HepG2 (cell line): ENCODE data around the gene C10orf90. TPM values are rescaled to one million over a fixed set of nuclear protein-coding genes. Genes with fewer than 3 reads are reported as not detected.

Experiments
- ATAC-seq: fragments of 200-7000 bp; cut with Tn5 transposase; 3 replicates; pipeline ENCODE4 v1.9.1; 2020; ENCODE audit warnings: mild to moderate bottlenecking, moderate library complexity
- BruUV-seq: library from RNA; stranded (reverse); fragments of 400-500 nt; replicated peaks from 2 replicates; lab custom pipeline; 2021; lab: Mats Ljungman, UMichigan
- CTCF ChIA-PET: fragments of 300-600 bp; formaldehyde crosslinking; extraction: SDS; loops from one replicate; lab custom pipeline; 2021; ENCODE audit warnings: low total read pairs, inconsistent platforms, low intra/inter-chr PET ratio; lab: Yijun Ruan, JAX
- POLR2A ChIA-PET: fragments of 350-600 bp; sonication (Branson Sonifier 250); formaldehyde crosslinking; loops from one replicate; lab custom pipeline; 2020; ENCODE audit warnings: antibody characterized with exemption, inconsistent platforms; lab: Yijun Ruan, JAX
- DNase-seq: peaks from one replicate; pipeline ENCODE4 v3.0.0-alpha.2; 2015; ENCODE audit warnings: low spot score
- FAIRE-seq: peaks from 3 replicates; lab custom pipeline; 2011; peaks lifted over from hg19 to GRCh38; lab: Jason Lieb, UNC
- H2AFZ ChIP-seq: one replicate; pipeline ENCODE4 v1.6.1; 2011; ENCODE audit warnings: low read length, inconsistent platforms
- H3K27ac ChIP-seq: fragments of 300-600 bp; 3 replicates; pipeline ENCODE4 v1.8.0; 2011; ENCODE audit warnings: mixed run types, mild to moderate bottlenecking, mixed read lengths, low read length, inconsistent platforms; ENCODE audit not compliant: insufficient read depth; ENCODE audit errors: extremely low read length
- H3K27me3 ChIP-seq, 2 experiments: fragments of 200-600 bp in 1 of 2; 2 replicates in 1 of 2; 3 replicates in 1 of 2; pipeline versions ENCODE4 v1.6.0 to v1.8.0; 2011; ENCODE audit warnings: low read length in 2 of 2, mild to moderate bottlenecking in 2 of 2, moderate library complexity in 2 of 2, inconsistent platforms in 1 of 2; ENCODE audit not compliant: insufficient read depth in 2 of 2, control insufficient read depth in 1 of 2
- H3K36me3 ChIP-seq, 2 experiments: fragments of 200-600 bp in 1 of 2; replicated peaks in 1 of 2; 2 replicates in 1 of 2; 3 replicates in 1 of 2; pipeline versions ENCODE4 v1.5.1 to v1.8.0; 2011; ENCODE audit warnings: low read length in 2 of 2, inconsistent platforms in 1 of 2; ENCODE audit not compliant: insufficient read depth in 2 of 2, control insufficient read depth in 1 of 2
- H3K4me1 ChIP-seq: 2 replicates; pipeline ENCODE4 v1.5.1; 2012; ENCODE audit warnings: low read length, inconsistent platforms; ENCODE audit not compliant: insufficient read depth
- H3K4me2 ChIP-seq: 2 replicates; pipeline ENCODE4 v1.6.0; 2011; ENCODE audit warnings: low read depth, low read length, inconsistent platforms
- H3K4me3 ChIP-seq, 3 experiments: fragments of 200-600 bp in 1 of 3; sonication (generic), shearing (Covaris generic) in 1 of 3; replicated peaks in 1 of 3; 2 replicates each; pipeline ENCODE4 v1.5.1; 2011 to 2016; ENCODE audit warnings: low read length in 3 of 3, inconsistent platforms in 2 of 3, low read depth in 2 of 3, mild to moderate bottlenecking in 2 of 3, control low read depth in 1 of 3, mixed read lengths in 1 of 3; ENCODE audit not compliant: insufficient read depth in 1 of 3
- H3K79me2 ChIP-seq: one replicate; pipeline ENCODE4 v1.6.1; 2011; ENCODE audit warnings: low read length, inconsistent platforms; ENCODE audit not compliant: insufficient read depth
- H3K9ac ChIP-seq: 2 replicates; pipeline ENCODE4 v1.6.0; 2011; ENCODE audit warnings: mild to moderate bottlenecking, low read depth, low read length, inconsistent platforms; ENCODE audit not compliant: insufficient read depth
- H3K9me3 ChIP-seq: 2 replicates; pipeline ENCODE4 v1.5.1; 2012; ENCODE audit warnings: mild to moderate bottlenecking, low read length
- H4K20me1 ChIP-seq: 2 replicates; pipeline ENCODE4 v1.6.0; 2011; ENCODE audit warnings: inconsistent platforms, mild to moderate bottlenecking, low read length, moderate library complexity; ENCODE audit not compliant: insufficient read depth
- BCL3 ChIP-seq: sonication (generic); formaldehyde crosslinking; IDR thresholded peaks from 2 replicates; pipeline ENCODE4 v1.5.1; 2020; ENCODE audit warnings: mild to moderate bottlenecking, missing genetic modification reagents, moderate library complexity
- NRL ChIP-seq: sonication (generic); formaldehyde crosslinking; IDR thresholded peaks from 2 replicates; pipeline ENCODE4 v1.5.0; 2020; ENCODE audit warnings: missing genetic modification reagents, mild to moderate bottlenecking, moderate library complexity, borderline replicate concordance
- PAF1 ChIP-seq: IDR thresholded peaks from 2 replicates; pipeline ENCODE4 v1.6.1; 2016; ENCODE audit warnings: missing genetic modification reagents, missing compliant biosample characterization
- TSC22D2 ChIP-seq: sonication (generic); formaldehyde crosslinking; IDR thresholded peaks from 2 replicates; pipeline ENCODE4 v1.5.1; 2020; ENCODE audit warnings: missing genetic modification reagents, mild to moderate bottlenecking, borderline replicate concordance
- ZNF343 ChIP-seq: sonication (generic); formaldehyde crosslinking; IDR thresholded peaks from 2 replicates; pipeline ENCODE4 v1.4.0; 2020; ENCODE audit warnings: mild to moderate bottlenecking, missing genetic modification reagents
- ZNF772 ChIP-seq: sonication (generic); formaldehyde crosslinking; IDR thresholded peaks from 2 replicates; pipeline ENCODE4 v1.5.0; 2020; ENCODE audit warnings: mild to moderate bottlenecking, missing genetic modification reagents
- WGBS: methylation state at CpG from one replicate; pipeline ENCODE4 v1.1.6; 2017; ENCODE audit warnings: low lambda C conversion rate; 5-methylcytosine and 5-hydroxymethylcytosine counted together
- in situ Hi-C: cut with HindIII; loops from 2 replicates; pipeline ENCODE4 v1.10.0; 2017; ENCODE audit warnings: low pct_unique_long_range_greater_than_20kb; ENCODE audit not compliant: extremely low pct_ligation_motif_present
- intact Hi-C: fragments of 100-400 bp; cut with micrococcal nuclease; formaldehyde crosslinking; loops from one replicate; pipeline ENCODE4 v1.10.0; 2022; ENCODE audit not compliant: unreplicated experiment
- polyA plus RNA-seq, 8 experiments: library from polyadenylated mRNA; depleted of rRNA in 3 of 8; stranded (reverse) in 7 of 8; unstranded in 1 of 8; fragments of >200 nt; fragmentation: Illumina TruSeq in 4 of 8; extraction: Trizol in 4 of 8; gene quantifications; 2 replicates each; pipeline versions ENCODE4 v1.2.1 to v1.2.3, GENCODE V29; 2011 to 2016; ENCODE audit warnings: low read depth in 4 of 8, missing spikeins in 1 of 8, mixed read lengths in 1 of 8; ENCODE audit not compliant: insufficient read depth in 1 of 8
- total RNA-seq, 5 experiments: library from RNA; depleted of rRNA; stranded (reverse); fragments of >200 nt; fragmentation: Illumina TruSeq; extraction: Trizol; gene quantifications; 2 replicates each; pipeline ENCODE4 v1.2.3, GENCODE V29; 2016; ENCODE audit warnings: low read depth in 1 of 5
- TF ChIP-seq, protein P1 (sequence below): sonication (generic); formaldehyde crosslinking; IDR thresholded peaks from 2 replicates; pipeline ENCODE4 v1.4.0; 2020; ENCODE audit warnings: missing genetic modification reagents
- TF ChIP-seq, protein P2 (sequence below): sonication (generic); formaldehyde crosslinking; IDR thresholded peaks from 2 replicates; pipeline ENCODE4 v1.4.0; 2020; ENCODE audit warnings: missing genetic modification reagents, borderline replicate concordance
- TF ChIP-seq, protein P3 (sequence below): sonication (generic); formaldehyde crosslinking; IDR thresholded peaks from 2 replicates; pipeline ENCODE4 v1.4.0; 2020; ENCODE audit warnings: missing genetic modification reagents

The C10orf90 gene
- total and polyA plus RNA-seq, 2 of the 13 experiments (the other 11 are each of a cell fraction or from before 2014, with no cell fraction given), result not detected

GRCh38 chr10:126456632-126457031, 213.9 kb downstream of the C10orf90 start:
- in situ Hi-C loops, result no loop called here
- TF ChIP-seq ZNF343 (CRISPR knock-in tag) (no peak), BCL3 (CRISPR knock-in tag) (no peak), PAF1 (no peak), TSC22D2 (CRISPR knock-in tag) (no peak), ZNF772 (CRISPR knock-in tag) (no peak), NRL (CRISPR knock-in tag) (no peak)
- TF ChIP-seq, protein P1, sequence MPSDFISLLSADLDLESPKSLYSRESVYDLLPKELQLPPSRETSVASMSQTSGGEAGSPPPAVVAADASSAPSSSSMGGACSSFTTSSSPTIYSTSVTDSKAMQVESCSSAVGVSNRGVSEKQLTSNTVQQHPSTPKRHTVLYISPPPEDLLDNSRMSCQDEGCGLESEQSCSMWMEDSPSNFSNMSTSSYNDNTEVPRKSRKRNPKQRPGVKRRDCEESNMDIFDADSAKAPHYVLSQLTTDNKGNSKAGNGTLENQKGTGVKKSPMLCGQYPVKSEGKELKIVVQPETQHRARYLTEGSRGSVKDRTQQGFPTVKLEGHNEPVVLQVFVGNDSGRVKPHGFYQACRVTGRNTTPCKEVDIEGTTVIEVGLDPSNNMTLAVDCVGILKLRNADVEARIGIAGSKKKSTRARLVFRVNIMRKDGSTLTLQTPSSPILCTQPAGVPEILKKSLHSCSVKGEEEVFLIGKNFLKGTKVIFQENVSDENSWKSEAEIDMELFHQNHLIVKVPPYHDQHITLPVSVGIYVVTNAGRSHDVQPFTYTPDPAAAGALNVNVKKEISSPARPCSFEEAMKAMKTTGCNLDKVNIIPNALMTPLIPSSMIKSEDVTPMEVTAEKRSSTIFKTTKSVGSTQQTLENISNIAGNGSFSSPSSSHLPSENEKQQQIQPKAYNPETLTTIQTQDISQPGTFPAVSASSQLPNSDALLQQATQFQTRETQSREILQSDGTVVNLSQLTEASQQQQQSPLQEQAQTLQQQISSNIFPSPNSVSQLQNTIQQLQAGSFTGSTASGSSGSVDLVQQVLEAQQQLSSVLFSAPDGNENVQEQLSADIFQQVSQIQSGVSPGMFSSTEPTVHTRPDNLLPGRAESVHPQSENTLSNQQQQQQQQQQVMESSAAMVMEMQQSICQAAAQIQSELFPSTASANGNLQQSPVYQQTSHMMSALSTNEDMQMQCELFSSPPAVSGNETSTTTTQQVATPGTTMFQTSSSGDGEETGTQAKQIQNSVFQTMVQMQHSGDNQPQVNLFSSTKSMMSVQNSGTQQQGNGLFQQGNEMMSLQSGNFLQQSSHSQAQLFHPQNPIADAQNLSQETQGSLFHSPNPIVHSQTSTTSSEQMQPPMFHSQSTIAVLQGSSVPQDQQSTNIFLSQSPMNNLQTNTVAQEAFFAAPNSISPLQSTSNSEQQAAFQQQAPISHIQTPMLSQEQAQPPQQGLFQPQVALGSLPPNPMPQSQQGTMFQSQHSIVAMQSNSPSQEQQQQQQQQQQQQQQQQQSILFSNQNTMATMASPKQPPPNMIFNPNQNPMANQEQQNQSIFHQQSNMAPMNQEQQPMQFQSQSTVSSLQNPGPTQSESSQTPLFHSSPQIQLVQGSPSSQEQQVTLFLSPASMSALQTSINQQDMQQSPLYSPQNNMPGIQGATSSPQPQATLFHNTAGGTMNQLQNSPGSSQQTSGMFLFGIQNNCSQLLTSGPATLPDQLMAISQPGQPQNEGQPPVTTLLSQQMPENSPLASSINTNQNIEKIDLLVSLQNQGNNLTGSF (CRISPR knock-in tag), result no peak
- TF ChIP-seq, protein P2, sequence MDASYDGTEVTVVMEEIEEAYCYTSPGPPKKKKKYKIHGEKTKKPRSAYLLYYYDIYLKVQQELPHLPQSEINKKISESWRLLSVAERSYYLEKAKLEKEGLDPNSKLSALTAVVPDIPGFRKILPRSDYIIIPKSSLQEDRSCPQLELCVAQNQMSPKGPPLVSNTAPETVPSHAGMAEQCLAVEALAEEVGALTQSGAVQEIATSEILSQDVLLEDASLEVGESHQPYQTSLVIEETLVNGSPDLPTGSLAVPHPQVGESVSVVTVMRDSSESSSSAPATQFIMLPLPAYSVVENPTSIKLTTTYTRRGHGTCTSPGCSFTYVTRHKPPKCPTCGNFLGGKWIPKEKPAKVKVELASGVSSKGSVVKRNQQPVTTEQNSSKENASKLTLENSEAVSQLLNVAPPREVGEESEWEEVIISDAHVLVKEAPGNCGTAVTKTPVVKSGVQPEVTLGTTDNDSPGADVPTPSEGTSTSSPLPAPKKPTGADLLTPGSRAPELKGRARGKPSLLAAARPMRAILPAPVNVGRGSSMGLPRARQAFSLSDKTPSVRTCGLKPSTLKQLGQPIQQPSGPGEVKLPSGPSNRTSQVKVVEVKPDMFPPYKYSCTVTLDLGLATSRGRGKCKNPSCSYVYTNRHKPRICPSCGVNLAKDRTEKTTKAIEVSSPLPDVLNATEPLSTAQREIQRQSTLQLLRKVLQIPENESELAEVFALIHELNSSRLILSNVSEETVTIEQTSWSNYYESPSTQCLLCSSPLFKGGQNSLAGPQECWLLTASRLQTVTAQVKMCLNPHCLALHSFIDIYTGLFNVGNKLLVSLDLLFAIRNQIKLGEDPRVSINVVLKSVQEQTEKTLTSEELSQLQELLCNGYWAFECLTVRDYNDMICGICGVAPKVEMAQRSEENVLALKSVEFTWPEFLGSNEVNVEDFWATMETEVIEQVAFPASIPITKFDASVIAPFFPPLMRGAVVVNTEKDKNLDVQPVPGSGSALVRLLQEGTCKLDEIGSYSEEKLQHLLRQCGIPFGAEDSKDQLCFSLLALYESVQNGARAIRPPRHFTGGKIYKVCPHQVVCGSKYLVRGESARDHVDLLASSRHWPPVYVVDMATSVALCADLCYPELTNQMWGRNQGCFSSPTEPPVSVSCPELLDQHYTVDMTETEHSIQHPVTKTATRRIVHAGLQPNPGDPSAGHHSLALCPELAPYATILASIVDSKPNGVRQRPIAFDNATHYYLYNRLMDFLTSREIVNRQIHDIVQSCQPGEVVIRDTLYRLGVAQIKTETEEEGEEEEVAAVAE (CRISPR knock-in tag), result no peak
- TF ChIP-seq, protein P3, sequence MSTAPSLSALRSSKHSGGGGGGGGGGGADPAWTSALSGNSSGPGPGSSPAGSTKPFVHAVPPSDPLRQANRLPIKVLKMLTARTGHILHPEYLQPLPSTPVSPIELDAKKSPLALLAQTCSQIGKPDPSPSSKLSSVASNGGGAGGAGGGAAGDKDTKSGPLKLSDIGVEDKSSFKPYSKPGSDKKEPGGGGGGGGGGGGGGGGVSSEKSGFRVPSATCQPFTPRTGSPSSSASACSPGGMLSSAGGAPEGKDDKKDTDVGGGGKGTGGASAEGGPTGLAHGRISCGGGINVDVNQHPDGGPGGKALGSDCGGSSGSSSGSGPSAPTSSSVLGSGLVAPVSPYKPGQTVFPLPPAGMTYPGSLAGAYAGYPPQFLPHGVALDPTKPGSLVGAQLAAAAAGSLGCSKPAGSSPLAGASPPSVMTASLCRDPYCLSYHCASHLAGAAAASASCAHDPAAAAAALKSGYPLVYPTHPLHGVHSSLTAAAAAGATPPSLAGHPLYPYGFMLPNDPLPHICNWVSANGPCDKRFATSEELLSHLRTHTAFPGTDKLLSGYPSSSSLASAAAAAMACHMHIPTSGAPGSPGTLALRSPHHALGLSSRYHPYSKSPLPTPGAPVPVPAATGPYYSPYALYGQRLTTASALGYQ (CRISPR knock-in tag), result no peak

More at GRCh38 chr10:126456632-126457031, 213.9 kb downstream of the C10orf90 start:
- H3K27me3 ChIP-seq, result peaks cover 0 to 4% of the 10 kb centered on the region in 2 experiments; a peak in 3 of 5 replicates
- H3K4me1 ChIP-seq, result no peaks in the 10 kb centered on the region
- no peaks in the 10 kb centered on the region for H3K79me2 ChIP-seq
- CTCF ChIA-PET, result no interaction called here
- 12% methylated on average over 5 of the region's 5 CpGs for WGBS
- FAIRE-seq (no peak), ATAC-seq (no peak), DNase-seq (no peak)
- intact Hi-C loops, result no loop called here
- no peak overlapping the region for H3K27ac ChIP-seq
- BruUV-seq, result no TSS peak
- H3K36me3 ChIP-seq, result no peaks in the 10 kb centered on the region
- H3K9me3 ChIP-seq, result no peaks in the 10 kb centered on the region
- no peaks in the 10 kb centered on the region for H4K20me1 ChIP-seq
- POLR2A ChIA-PET, result no interaction called here
- H2AFZ ChIP-seq, result no peak overlapping the region
- no peak overlapping the region for H3K9ac ChIP-seq
- H3K4me2 ChIP-seq, result no peak overlapping the region
- no peak overlapping the region for H3K4me3 ChIP-seq
